Dermis lymphatic vessel endothelial cell (primary cell): ENCODE data around the gene GTF2E1. TPM values are rescaled to one million over a fixed set of nuclear protein-coding genes. Genes with fewer than 3 reads are reported as not detected.

Source experiments
- total RNA-seq: library from RNA; depleted of rRNA; stranded (reverse); fragments of >200 nt; gene quantifications from 2 replicates; pipeline ENCODE4 v1.2.1, GENCODE V29; 2014

The GTF2E1 gene
- total RNA-seq, result 29.3 and 33.3 TPM in 2 replicates

DNA sequence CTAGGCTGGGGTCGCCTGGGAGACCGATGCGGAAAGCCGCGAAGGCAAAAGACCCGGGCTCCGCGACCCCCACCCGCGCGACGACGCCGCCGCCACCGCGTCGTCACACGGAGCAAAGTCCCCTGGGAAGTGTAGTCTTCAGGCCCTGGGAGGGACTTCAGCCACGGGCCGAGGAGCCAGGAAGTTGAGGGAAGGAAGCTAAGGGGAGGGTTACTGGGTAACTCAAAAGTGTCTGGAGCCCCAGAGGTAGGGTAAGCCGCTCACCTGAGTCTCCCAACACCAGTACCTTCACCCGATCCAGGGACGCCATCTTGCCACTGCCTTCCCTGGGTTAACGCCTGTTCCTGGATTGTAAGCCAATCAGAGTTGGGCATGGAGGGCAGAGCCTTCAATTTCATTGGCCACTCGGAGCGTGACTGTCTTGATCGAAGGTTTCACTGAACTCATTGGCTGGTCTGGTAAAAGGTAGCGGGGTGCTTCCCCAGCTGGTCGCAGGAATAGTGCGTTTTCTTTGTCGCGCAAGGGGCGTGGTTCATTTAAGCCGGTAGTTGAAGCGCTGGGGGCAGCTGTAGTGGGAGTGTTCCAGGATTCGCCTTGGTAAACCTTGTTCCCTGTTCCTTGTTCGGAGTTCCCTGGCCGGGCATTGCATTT lies at the start of gene GTF2E1, which contains the start of gene RABL3:
Gene GTF2E1, plus strand, starts transcription at position 547 of the 651 bp plus-strand sequence. CDS start 7,809 bp downstream, outside the sequence.
Gene RABL3, minus strand, starts transcription at position 319 of the 651 bp plus-strand sequence. Its CDS starts 9 bp downstream, at position 310.

Other genes with a start within 250 kb of the GTF2E1 start
- 22.9 and 24.8 TPM in 2 replicates for gene NDUFB4, start 146.4 kb upstream of the GTF2E1 start, total RNA-seq
- 0.11 and 0.26 TPM in 2 replicates for gene HGD, start 60.5 kb upstream of the GTF2E1 start, total RNA-seq
- 9.4 and 10.6 TPM in 2 replicates for gene RABL3, start 228 bp upstream of the GTF2E1 start, total RNA-seq
- not detected in 2 replicates for gene STXBP5L, start 165.5 kb downstream of the GTF2E1 start, total RNA-seq